ENCODE data around the gene RIPPLY3.
"Not testable (repeated sequence)": the region's sequence is repeated elsewhere in the genome, so short reads cannot be mapped to it uniquely, and the experiment has no call there.

RIPPLY3 gene

DNA sequence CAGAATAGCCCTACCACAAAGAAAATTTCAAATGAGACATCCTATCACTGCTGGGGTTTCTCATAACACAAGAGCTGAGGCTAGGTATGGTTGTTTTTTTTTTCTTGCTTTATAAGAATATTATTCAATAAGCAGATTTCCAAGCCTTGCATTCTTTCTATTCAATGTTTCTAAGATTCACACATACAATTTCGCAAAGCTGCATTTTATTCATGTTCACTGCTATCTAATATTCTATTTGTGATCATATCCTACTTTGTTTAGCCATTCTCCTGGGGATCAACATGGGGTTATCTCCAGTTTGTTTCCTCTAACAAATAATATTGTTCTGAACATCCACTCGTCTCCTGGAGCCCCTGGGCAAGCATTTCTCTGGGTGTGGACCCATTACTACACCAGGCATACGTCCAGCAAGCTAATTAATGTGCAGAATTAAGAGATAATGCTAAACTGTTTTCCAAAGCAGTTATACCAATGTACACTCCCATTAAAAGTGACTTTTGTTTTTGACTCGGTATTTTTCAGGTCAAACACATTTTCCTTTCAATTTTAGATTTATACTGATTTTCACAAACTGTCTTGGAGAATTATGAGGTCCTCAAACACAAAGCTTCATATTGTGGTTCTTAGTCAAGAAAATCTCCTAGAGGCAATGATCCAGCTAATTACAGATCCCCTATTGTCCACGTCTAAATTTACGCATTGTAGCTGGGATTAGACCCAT is 24.4 kb upstream of the RIPPLY3 start:
- no peak for DNase-seq

DNA sequence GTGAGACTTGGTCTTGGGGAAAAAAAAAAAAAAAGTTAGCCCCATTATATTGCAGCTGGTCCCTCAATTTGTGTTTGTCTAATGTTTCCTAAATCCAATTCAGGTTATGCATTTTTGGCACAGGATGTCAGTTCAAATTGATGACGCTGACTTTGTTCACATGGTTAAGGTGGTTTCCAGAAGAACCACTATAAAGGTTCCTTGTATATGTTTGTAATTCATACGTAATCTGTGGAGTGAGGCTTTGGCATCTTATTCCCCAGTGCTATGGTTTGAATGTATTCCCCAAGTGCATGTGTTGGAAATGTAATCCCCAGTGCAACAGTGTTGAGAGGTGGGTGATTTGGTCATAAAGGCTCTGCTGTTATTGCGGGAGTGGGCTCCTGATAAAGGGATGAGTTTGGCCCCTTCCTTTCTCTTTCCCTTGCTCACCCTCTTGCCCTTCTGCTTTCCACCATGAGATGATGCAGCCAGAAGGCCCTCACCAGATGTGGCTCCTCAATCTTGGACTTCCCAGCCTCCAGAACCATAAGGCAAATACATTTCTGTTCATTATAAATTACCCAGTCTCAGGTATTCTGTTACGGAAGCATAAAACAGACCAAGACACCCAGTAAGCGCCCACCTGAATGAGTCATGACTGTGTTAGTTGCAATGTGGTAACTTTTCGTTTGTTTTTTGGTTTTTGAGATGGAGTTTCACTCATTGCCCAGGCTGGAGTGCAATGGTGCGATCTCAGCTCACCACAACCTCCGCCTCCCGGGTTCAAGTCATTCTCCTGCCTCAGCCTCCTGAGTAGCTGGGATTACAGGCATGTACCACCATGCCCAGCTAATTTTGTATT is 20.5 kb upstream of the RIPPLY3 start:
- no peak for DNase-seq

DNA sequence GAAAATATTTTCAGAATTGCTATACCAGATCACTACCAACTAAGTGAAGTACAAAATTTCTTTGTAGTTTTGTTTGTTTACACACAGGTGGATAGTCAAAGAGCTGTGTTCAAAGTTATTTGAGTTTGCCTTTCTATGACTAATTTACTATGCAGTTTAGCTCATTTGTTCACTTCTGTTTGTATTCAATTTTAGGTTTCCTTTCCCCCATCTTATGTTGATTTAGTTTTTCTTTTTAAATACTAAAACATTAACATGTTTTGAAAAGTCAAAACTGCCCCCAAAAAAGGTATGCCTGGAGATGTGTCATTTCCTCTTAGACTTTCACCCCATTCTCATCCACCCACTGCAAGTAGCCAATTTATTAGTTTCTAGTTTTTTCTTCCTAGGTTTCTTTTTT is 18.7 kb upstream of the RIPPLY3 start:
- DNase-seq, result no peak

GRCh38 chr21:36988536-36988935 is 18.0 kb upstream of the RIPPLY3 start:
- no peak for DNase-seq

DNA sequence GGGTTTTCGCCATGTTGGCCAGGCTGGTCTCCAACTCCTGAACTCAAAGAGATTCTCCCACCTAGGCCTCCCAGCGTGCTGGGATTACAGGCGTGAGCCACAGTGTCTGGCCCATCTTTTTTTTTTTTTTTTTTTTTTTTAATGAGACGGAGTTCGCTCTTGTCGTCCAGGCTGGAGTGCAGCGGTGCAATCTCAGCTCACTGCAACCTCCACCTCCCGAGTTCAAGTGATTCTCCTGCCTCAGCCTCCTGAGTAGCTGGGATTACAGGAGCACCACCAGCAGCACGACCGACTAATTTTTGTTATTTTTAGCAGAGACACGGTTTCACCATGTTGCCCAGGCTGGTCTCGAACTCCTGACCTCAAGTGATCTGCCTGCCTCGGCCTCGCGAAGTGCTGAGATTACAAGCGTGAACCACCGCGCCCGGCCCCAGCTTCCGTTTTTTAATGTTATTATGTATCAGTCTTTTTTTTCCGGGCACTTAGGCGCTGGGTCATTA is 17.3 kb upstream of the RIPPLY3 start:
- DNase-seq, result not testable (repeated sequence)

GRCh38 chr21:36989699-36990507 is 16.6 kb upstream of the RIPPLY3 start:
- peak; percentile 95 for DNase-seq

GRCh38 chr21:36990508-36991205 is 15.8 kb upstream of the RIPPLY3 start:
- DNase-seq, result no peak

DNA sequence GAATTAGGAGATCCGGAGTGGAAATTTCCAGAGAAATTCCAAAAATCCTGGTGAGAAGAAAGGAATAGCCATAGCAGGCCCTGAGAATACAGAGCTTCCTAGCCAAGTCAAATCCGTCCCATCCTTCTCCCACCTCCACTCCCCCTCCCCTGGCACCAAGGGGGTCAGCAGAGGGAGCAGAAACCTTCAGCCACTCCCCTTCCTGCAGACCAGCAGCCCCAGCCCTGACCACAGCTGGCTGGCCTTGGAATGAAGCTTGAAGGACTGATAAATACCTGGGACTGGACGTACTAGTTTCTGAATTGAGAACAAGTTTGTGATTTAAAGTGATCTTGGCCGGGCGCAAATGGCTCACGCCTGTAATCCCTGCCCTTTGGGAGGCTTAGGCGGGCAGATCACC is 13.8 kb upstream of the RIPPLY3 start:
- no peak for DNase-seq

- DNase-seq, result no peak
Observed at GRCh38 chr21:36994501-36995158, 11.9 kb upstream of the RIPPLY3 start.

GRCh38 chr21:36995285-36995684 is 11.2 kb upstream of the RIPPLY3 start:
- not testable (repeated sequence) for DNase-seq

- no peak for DNase-seq
Observed at GRCh38 chr21:36999131-36999898, 7.2 kb upstream of the RIPPLY3 start.

- no peak for DNase-seq
Observed at GRCh38 chr21:37000381-37000780, 6.1 kb upstream of the RIPPLY3 start.

GRCh38 chr21:37001441-37001840 is 5.1 kb upstream of the RIPPLY3 start:
- no peak for DNase-seq

DNA sequence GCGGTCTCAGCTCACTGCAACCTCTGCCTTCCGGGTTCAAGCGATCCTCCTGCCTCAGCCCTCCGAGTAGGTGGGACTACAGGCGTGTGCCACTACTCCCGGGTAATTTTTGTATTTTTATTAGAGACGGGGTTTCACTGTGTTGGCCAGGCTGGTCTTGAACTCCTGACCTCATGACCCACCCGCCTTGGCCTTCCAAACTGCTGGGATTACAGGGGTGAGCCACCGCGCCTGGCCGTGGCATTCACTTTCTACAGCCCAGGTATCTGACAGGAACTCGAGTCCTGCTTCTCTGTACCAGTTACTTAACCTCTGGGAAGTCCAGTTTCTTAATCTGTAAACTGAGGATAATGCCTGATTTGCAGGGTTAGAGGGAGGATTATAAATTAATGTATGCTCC is 3.7 kb upstream of the RIPPLY3 start:
- not testable (repeated sequence) for DNase-seq

- not testable (repeated sequence) for DNase-seq
Observed at GRCh38 chr21:37003917-37004316, 2.6 kb upstream of the RIPPLY3 start.

- no peak for DNase-seq
Observed at GRCh38 chr21:37005548-37006485, 685 bp upstream of the RIPPLY3 start.

- DNase-seq, result no peak
Observed at GRCh38 chr21:37008724-37009123, 2.2 kb downstream of the RIPPLY3 start.

GRCh38 chr21:37009740-37010341 is 3.3 kb downstream of the RIPPLY3 start:
- DNase-seq, result peak; percentile 74

GRCh38 chr21:37017951-37018679 is 11.6 kb downstream of the RIPPLY3 start:
- no peak for DNase-seq

Measured in left hindlimb (tissue), 1 donor.